Superior temporal gyrus (tissue), 1 donor: ENCODE results near the gene LATS2.

Experiments
- DNase-seq: peaks from one replicate; pipeline ENCODE4 v3.0.0-alpha.2; 2016; ENCODE audit errors: extremely low spot score

LATS2 gene

DNA sequence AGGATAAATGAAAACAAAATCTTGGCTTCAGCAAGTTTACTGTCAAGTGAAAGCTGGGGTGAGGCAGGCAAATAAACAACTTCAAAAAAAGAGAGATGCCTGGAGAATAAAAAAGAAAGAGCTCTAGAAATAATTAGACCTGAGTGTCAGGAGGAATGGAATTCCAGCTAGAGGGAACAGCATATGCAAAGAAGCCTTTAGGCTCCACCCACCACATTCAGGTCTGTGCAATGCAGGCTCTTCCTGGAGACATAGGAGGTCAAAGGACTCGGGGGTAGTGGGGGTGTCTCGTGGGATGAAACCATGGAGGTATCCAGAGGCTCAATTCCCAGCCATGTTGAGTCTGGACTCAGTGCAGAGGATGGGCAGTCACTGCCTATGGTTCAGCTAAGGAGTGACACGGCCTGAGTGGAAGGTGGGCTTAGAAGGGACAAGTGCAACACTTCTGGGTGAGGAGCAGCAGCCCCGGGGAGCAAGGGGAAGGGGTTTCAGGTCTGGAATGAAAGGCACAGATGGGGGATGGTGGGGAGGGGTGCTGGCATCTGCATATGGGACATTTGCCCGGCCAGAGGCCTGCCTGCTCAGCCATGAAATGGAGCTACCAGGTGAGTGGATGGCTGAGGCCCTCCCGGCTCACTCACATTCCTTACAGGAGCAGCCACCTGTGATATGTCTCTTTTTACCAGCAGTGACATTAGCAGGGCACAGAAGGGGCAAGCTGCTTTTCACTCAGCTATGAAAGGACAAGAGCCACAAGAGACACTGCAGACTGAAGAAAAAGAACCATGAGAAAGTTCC, 12.3 kb downstream of the LATS2 start:
- no peak for DNase-seq

DNA sequence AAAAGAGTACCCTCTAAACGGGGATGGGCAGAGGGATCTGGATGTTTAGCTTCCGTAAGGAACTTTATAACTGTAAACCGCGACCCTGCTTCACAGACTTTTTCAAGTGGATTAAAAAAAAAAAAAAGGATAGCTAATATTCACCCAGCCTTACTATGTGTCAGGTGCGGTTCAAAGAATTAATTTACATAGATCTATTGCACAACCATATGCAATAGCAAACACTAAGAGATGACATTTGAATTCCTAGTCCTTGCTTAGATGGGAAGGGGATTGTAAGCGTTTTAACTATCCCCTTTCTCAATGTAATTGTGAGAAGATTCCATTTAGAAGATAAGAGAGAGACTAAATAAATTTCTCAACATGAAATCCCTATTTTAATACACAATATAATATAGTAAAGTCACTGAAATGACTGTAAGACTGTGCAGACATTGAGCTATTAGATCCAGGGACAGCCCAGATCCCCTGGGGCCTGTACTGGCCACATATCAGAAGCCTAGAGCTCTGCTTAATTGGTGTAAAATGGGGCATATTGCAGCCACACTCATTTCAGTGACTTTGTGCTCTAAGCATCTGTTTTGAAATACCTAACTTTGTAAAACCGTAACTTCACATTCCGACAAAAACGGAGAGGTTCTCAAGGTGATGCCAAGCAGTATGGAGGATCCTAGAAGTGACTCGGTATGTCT, 13.6 kb downstream of the LATS2 start:
- DNase-seq = no peak

DNA sequence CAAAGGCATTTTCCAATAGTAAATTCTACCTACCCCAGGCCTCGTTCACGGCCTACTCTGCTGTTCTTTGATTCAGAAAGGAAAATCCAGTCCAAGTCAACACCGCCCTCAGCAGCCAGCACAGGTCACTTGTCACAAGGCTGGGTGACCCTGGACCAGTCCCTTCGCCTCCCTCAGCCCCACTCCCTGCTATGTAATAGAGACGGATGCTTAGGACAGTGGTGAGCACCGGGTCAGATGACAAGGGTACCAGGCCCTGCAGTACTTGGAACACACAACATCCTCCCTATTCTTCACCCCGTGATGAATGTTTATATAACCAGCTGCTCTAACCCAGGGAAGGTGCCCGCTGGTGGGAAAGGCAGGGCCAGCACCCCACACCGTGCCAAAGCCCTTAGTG, 14.3 kb downstream of the LATS2 start:
- no peak for DNase-seq

DNA sequence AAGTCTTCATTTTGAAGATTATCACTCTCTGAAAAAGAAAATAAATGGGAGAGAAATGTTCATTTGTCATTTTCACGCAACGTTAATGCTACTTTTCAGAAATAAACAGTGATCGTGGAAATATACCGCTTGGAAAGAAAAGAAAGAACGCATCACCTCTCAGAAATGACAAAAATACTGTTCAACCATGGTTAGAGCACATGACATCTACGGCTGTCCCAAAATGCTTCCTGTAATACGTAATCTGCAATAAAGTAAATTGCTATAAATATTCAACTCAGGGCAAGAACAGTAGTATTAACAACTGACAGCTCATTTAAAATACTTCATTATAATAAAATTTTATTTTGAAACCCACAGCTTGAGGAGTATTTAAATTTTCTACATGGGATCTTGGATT, 15.2 kb downstream of the LATS2 start:
- DNase-seq = no peak

DNA sequence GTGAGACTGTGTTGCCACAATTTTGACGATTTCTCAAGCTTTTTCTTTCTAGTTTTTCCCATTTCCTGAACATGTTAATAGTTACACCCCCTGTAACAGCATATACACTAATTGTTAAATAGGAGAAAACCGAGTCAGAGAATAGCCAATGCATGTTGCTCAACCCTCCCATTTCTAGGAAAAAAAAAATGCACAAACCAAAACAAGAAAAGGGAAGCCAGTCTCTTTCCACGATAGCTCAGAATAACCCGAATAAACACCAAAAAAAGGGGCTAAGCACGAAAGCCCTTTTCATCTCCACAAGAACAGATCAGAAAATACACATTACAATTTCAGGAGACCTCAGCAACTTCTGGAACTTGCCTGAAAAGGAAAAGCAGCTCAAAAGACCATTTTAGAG, 16.3 kb downstream of the LATS2 start:
- DNase-seq = no peak

DNA sequence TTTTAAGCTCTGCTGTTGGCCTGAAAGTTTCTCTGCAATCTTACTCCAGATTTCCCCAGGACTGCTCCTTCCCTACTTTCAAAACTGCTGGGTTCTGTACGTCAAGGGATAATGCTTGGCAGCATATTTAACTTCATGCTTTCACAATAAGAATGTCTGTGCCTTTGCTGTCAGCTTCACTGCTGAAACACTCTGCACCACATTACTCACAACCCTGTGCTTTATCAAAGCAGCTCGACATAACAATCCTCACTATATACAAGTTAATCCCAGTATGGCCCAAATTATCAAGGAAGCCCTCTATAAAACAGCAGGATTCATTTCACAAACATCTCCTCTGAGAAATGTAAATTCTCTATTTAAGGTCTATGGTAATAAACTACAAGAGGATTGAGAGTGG, 17.5 kb downstream of the LATS2 start:
- no peak for DNase-seq

DNA sequence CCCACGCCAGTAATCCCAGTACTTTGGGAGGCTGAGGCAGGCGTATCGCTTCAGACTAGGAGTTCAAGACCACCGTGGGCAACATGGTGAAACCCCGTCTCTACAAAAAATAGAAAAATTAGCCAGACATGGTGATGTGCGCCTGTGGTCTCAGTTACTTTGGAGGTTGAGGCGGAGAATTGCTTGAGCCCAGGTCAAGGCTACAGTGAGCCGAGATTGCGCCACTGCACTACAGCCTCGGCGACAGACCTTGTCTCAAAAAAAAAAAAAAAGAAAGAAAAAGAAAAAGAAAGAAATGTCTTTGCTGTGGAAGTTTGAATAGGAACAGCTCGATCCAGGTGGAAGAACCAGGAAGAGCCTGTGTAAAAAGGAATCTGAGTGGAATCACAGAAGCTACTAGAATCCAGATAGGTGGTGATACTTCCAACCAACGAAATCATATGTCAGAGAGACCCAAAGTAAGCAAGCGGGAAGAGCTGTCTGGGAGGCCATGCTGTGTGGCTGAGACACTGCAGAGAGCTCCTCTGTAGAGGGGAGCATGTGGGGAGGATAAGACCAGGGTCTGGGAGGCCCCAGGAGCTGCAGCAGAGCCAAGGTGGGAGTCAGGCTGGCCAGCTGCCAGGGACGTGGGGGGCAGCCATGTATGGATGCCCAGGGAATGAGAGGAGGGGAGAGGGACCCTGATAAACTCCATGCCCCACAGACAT, 21.1 kb downstream of the LATS2 start:
- no peak for DNase-seq

DNA sequence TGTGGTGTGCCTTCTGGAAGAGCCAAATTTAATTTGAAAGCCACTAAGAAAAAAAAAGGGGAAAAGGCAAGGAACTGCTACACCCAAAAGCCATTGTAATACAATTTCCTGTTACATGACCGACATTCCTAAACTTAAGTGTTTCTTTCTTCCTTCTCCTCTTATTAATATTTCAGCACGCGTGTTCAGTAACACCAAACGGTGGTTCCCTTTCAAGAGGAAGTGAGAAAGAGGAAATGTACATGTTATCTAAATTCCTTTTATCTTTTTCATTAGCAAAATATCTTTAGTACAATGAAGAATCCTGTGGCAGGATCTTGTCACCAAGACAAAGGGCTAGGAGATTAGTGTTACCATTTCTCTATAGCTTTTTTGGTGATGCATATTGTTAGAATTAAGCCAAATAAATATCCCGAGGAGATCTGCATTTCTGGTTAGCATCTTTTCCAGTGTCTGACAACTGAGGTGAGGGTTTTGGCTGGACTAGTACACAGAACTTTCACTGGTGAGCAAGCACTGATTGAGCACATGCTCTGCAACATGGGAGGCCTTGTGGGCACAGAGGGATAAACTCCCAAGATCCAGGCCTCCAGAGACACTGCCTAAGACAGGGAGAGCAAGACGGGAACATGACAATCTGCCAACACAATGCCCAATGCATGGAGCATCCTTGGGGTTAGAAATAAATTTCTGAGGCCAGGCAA, 22.1 kb downstream of the LATS2 start:
- DNase-seq = no peak

DNA sequence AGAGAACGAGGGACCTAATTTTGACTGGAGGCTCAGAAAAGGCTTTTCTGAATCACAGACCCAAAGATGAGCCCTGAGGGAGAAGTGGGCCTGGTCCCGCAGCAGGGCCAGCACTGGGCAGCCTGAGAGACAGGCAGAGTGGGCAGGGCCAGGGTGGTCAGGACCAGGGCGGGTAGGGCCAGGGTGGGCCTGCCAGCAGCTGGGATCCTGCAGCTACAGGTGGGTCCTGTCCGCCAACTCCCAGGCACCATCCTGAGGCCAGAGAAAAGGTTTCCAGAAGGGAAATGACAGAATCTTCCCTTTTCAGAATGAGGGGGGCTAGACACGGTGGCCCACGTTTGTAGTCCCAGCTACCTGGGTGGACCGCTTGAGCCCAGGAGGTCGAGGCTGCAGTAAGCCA, 23.7 kb downstream of the LATS2 start:
- DNase-seq = no peak

DNA sequence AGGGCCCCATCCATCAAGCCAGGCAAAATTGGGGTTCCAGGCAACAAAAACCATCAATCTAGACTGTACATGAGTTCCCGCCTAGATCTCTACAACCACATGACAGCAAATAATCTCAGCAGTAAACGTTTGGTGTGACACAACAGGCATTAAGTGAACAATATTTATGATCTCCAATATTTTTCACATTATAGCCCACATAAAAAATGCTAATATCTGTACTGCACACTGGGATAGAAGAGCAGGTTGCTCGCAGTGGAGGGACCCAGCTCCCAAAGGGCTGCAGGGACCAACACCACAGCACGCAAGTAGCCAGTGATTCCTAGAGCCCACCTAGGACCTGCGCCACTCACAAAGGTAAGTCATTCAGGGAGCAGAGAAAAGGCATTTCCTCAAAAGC, 25.9 kb downstream of the LATS2 start:
- DNase-seq = no peak

DNA sequence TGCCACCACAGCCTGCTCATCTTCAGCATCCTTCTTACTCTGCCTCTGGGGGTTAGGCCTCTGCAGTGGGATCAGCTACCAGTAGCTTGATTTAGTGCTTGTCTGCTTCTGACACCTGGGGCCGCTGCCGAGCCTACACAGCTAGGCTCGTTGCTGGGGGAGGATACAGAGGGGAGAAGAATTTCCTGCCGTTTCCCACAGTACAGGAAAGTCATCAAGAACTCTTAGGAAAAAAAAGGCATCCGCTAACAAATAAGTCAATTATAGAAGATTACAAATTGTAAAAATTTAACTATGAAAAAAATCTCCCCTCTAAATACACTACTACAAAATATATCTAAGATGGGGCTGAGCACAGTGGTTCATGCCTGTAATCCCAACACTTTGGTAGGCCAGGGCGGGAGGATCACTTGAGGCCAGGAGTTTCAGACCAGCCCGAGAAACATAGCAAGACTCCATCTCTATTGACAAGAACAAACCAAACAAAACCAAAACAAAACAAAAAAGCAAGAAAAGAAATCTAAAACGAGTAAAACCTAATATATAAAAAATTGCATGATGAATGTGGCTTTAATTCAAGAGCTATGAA, 26.7 kb downstream of the LATS2 start:
- DNase-seq = no peak

DNA sequence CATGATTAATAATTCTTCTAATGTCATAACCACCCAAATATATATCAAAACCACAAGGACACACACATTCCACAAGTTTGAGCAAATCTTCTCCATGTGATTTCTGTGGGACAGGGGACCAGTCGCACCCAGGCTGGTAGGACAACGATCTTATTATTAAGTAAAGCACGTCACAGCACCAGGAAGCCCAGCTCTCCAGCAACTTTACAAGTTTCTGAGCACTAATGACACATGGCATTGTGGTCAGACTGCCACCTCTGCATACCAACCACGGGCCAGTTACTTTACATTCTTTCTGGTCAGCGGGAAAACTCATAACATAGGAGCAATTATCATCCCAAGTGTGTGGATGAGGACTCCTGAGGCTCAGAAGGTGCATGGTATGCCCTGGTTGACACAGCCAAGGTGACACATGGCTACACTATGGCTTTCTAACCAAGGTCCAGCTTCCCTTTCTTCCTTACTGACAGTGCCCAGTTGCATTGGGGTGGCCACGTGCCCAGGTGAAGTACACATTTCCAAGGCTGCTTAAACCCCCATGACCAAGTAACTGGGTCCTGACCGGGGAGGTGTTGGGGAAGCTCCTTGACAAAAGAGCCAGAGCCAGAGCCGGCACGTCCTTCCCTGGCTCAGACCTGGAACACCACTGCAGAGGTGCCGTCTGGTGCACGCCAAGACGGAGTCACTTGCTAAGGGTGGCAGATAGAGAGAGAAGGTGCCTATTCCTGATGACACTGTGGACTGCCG, 27.4 kb downstream of the LATS2 start:
- DNase-seq = no peak

DNA sequence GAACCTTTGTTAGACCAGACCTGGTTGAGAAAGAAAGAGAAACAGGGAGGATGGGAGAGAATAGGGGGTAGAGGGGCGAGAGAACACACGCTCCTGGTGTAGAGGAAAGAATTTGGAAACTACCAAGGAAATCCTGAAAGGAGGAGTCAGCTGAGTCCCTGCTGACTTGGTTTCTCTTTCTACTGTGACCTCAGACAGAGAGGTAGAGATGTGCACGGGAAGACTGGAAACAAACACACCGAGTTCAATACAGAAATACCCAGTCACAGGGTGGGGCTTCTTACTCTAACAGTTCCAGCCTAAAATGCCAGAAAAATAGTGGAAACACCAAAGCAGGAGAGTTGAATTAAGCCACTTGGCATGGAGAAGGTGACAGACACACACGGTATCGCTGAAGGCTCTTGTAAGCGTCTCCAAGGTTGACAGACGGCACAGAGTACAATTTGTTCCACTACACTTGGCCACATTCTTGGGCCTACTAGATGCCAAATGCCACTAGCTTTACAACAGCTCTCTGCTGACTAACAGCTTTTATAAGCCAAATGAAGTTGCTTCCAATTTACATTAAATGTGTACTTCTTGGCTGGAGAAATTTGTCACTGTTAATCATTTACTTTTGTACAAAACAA, 28.1 kb downstream of the LATS2 start:
- no peak for DNase-seq

DNA sequence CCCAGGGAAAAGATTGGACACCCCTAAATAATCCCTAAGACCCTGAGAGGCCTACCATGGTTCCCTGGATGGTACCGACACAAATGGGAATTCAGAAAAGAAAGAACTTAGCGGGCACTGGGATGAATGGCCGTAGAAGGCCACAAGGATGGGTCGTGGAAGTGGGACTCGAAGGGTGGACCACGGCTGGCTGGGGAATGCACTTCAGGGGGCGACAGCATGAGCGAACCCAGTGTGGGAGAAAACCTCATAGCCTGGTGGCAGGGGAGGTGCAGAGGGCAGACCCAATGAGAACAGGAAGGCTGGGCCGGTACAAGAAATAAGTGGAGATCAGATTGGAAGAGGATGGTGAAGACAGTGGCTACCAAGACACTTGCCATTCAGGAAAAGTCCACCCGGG, 28.7 kb downstream of the LATS2 start:
- DNase-seq = no peak

DNA sequence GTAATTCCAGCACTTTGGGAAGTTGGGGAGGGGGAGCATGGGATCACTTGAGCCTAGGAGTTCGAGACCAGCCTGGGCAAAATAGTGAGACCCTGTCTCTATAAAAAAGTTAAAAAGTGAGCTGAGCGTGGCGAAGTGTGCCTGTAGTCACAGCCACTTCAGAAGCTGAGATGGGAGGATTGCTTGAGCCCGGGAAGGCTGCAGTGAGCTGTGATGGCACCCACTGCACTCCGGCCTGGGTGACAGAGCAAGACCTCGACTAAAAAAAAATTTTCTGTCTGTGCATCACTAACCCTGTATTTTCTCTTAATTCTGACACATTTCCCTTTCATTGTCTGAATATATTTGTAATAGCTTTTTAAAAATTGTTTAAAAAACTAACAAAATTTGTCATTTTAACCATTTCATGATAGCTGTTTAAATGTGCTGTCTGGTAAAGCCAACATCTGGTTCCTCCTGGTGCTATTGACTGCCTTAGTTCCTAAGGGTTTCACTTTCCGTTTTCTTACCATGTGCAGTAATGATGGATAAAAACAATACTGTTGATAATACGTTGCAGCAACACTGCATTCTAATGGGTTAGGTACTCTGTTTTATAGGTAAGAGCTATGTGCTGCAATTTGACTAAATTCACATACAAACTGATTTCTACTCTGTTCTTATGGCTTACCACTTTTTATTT, 29.7 kb downstream of the LATS2 start:
- DNase-seq = no peak

DNA sequence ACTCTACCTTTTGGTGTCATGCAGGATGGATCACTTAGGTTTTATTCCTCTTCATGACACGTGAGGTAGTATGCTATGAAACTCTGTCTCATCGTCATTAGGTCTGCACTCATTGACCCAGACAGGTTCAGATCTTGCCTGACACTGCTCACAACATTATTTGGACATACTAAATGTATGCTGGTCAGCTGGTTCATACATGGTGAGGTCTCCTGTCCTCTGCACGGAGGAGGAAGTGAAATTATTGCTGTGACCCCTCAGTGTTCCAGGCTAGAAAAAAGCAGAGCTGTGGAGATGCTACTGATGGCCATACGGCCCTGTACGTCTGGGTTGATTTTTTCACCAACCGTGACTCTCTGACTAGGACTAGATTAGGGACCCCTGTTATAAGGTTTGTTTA, 35.8 kb downstream of the LATS2 start:
- no peak for DNase-seq

DNA sequence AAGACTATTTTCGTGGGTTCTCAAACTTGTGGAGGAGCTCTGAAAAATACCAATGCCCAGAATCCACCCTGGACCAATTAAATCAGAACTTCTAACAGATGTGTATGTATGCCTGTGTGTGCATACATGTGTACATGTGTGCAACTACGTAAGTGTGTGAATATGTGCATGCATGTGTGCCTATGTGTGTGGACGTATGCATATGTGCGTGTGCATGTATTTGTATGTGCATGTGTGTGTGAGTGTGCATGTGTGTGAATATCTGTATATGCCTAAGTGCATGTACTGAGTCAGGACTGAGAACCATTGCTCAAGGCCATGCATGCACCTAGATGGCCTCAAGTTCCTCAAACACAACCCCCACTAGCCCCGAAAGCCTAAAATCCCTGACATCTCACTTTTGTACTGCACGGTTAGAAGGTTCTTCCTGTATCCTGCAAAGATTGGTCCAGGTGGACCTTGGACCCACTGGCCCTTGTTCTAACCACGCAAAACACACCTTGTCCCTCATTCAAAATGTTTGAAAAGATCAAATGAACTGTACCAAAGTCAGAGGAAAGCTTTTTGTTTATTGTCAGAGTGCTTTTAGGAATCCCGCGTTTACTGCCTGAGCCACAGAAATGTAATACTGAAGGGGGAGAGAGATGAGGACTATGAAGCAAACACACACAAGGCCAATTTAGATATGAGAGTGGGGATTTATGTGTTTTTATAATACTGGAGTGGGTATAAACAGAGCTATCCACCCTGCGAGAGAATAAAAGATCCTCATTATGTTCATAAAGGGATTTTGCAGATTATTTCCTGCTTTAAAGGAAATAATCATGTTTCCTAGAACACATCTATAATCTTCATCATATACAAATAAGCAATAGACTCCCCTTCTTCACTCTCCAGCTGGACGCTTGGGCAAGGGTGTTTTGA, 39.1 kb downstream of the LATS2 start:
- peak; percentile 6 for DNase-seq

DNA sequence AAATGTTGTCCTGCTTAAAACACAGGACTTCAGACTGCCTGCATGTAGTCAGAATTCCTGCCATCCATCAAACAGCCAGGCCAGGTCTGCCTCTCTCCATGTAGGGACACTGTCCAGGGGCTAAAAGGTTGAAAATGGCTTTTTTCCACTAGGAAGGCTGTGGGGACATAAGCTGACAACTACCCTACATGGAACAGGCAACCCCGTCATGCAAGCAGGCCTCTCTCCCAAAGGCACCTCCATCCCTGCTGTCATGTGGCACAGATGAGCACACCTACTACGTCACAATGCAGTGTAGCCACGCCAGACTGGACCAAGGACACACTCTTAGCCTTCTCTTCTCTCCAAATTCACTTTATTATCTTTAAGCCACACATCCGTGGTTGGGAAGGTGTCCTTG, 40.8 kb downstream of the LATS2 start:
- DNase-seq = no peak

DNA sequence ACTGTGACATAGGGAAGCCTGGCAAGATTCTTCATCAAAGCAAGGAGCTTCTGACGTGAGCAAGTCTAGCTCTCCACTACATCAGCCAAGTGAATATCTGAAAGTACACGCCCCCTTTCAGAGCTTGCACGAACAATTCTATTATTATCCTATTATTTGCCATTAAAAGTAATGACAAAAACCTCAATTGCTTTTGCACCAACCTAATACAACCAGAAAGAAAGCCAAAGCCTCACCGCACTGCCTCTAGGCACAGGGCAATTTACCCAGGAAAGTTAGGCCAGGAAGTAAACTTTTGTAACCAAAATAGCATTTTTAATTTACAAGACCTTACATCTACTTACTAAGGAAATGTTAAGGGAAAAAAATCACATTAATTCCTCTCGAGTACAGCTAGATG, 41.2 kb downstream of the LATS2 start:
- DNase-seq = no peak
